ENCODE measurements around the gene ZBTB7A. TPM values are rescaled to one million over a fixed set of nuclear protein-coding genes. Genes with fewer than 3 reads are reported as not detected.

ZBTB7A gene
- total RNA-seq, 1 donor from 2014 or later: 2.0 TPM

GRCh38 chr19:4057931-4058692, 8.6 kb downstream of the ZBTB7A start:
- FAIRE-seq (no peak), DNase-seq (ENCODE audit: low spot score in 2 of 2) (peak in 1 of 2 donors; percentile 92)

GRCh38 chr19:4055209-4055552, 11.5 kb downstream of the ZBTB7A start:
- no peak for FAIRE-seq

GRCh38 chr19:4054441-4055208, 12.1 kb downstream of the ZBTB7A start:
- FAIRE-seq (no peak), DNase-seq (ENCODE audit: low spot score in 2 of 2) (no peak)

More at GRCh38 chr19:4055209-4055552, 11.5 kb downstream of the ZBTB7A start:
- no peak for DNase-seq (ENCODE audit: low spot score in 2 of 2)

GRCh38 chr19:4053423-4054324, 13.0 kb downstream of the ZBTB7A start:
- DNase-seq (ENCODE audit: low spot score in 2 of 2) (no peak), FAIRE-seq (no peak)

GRCh38 chr19:4052993-4053422, 13.7 kb downstream of the ZBTB7A start:
- no peak for FAIRE-seq
- no peak for DNase-seq (ENCODE audit: low spot score in 2 of 2)

GRCh38 chr19:4052114-4052992, 14.3 kb downstream of the ZBTB7A start:
- FAIRE-seq (no peak), DNase-seq (ENCODE audit: low spot score in 2 of 2) (peak in 1 of 2 donors; percentile 71)

- FAIRE-seq (no peak), DNase-seq (ENCODE audit: low spot score in 2 of 2) (no peak)
These were observed 15.3 kb downstream of the ZBTB7A start for GRCh38 chr19:4051175-4052101.

- FAIRE-seq (no peak), DNase-seq (ENCODE audit: low spot score in 2 of 2) (no peak)
These were observed 17.3 kb downstream of the ZBTB7A start for GRCh38 chr19:4049432-4049831.

GRCh38 chr19:4046946-4047683, 19.6 kb downstream of the ZBTB7A start:
- FAIRE-seq: no peak
- no peak for DNase-seq (ENCODE audit: low spot score in 2 of 2)

- no peak for DNase-seq (ENCODE audit: low spot score in 2 of 2)
- no peak for FAIRE-seq
These were observed 20.4 kb downstream of the ZBTB7A start for GRCh38 chr19:4046362-4046691.

- DNase-seq (ENCODE audit: low spot score in 2 of 2) (no peak), FAIRE-seq (no peak)
These were observed 20.9 kb downstream of the ZBTB7A start for GRCh38 chr19:4045597-4046361.

- DNase-seq (ENCODE audit: low spot score in 2 of 2) (no peak), FAIRE-seq (no peak)
These were observed 21.7 kb downstream of the ZBTB7A start for GRCh38 chr19:4044990-4045465.

- no peak for DNase-seq (ENCODE audit: low spot score in 2 of 2)
These were observed 22.6 kb downstream of the ZBTB7A start for GRCh38 chr19:4043966-4044715.

GRCh38 chr19:4043401-4043800, 23.3 kb downstream of the ZBTB7A start:
- DNase-seq (ENCODE audit: low spot score in 2 of 2): no peak
- no peak for FAIRE-seq

More at GRCh38 chr19:4043966-4044715, 22.6 kb downstream of the ZBTB7A start:
- no peak for FAIRE-seq

GRCh38 chr19:4042731-4043082, 24.0 kb downstream of the ZBTB7A start:
- DNase-seq (ENCODE audit: low spot score in 2 of 2): no peak
- no peak for FAIRE-seq

GRCh38 chr19:4042064-4042730, 24.5 kb downstream of the ZBTB7A start:
- DNase-seq (ENCODE audit: low spot score in 2 of 2): no peak
- no peak for FAIRE-seq

Data from frontal cortex (tissue), 4 donors.